IMR-90 (cell line): ENCODE results near the gene SPATA31D4. TPM values are rescaled to one million over a fixed set of nuclear protein-coding genes. Genes with fewer than 3 reads are reported as not detected.

ENCODE experiments used
- ATAC-seq: fragments of 200-7000 bp; cut with Tn5 transposase; 2 replicates; pipeline ENCODE4 v1.9.1; 2020; ENCODE audit warnings: low read depth, mild to moderate bottlenecking, moderate library complexity
- BruUV-seq: library from RNA; stranded (reverse); fragments of 400-500 nt; replicated peaks from 2 replicates; lab custom pipeline; 2021; lab: Mats Ljungman, UMichigan
- CTCF ChIA-PET: fragments of 300-600 bp; formaldehyde crosslinking; extraction: SDS; loops from one replicate; lab custom pipeline; 2021; ENCODE audit warnings: antibody characterized with exemption; lab: Yijun Ruan, JAX
- POLR2A ChIA-PET: fragments of 300-600 bp; sonication (Branson Sonifier 250); formaldehyde crosslinking; loops from one replicate; lab custom pipeline; 2022; ENCODE audit warnings: antibody characterized with exemption; ENCODE audit not compliant: unreplicated experiment; lab: Charles Lee
- DNase-seq: peaks from one replicate; pipeline ENCODE4 v3.0.0; 2013
- H2AFZ ChIP-seq: replicated peaks from 2 replicates; pipeline ENCODE3; 2013; ENCODE audit warnings: low read length, mild to moderate bottlenecking; ENCODE audit not compliant: poor library complexity
- H2AK5ac ChIP-seq: 2 replicates; pipeline ENCODE4 v1.6.1; 2013; ENCODE audit warnings: low read depth, low read length, inconsistent platforms
- H2AK9ac ChIP-seq: replicated peaks from 2 replicates; pipeline ENCODE3; 2013; ENCODE audit warnings: mild to moderate bottlenecking, low read depth, low read length, moderate library complexity; ENCODE audit not compliant: poor library complexity
- H2BK120ac ChIP-seq: 2 replicates; pipeline ENCODE4 v1.6.1; 2013; ENCODE audit warnings: low read depth, low read length, inconsistent platforms
- H2BK15ac ChIP-seq: 3 replicates; pipeline ENCODE4 v1.6.1; 2013; ENCODE audit warnings: low read depth, low read length, inconsistent platforms
- H2BK20ac ChIP-seq: 2 replicates; pipeline ENCODE4 v1.6.1; 2013; ENCODE audit warnings: low read depth, mild to moderate bottlenecking, inconsistent platforms, low read length, moderate library complexity
- H2BK5ac ChIP-seq: 2 replicates; pipeline ENCODE4 v1.6.1; 2013; ENCODE audit warnings: mild to moderate bottlenecking, low read depth, low read length, inconsistent platforms; ENCODE audit not compliant: poor library complexity, severe bottlenecking
- H3K14ac ChIP-seq: replicated peaks from 2 replicates; pipeline ENCODE4 v1.6.1; 2013; ENCODE audit warnings: low read depth, low read length, inconsistent platforms
- H3K18ac ChIP-seq: 2 replicates; pipeline ENCODE4 v1.6.1; 2013; ENCODE audit warnings: low read depth, low read length, control low read depth
- H3K23ac ChIP-seq: 2 replicates; pipeline ENCODE4 v1.6.1; 2013; ENCODE audit warnings: low read depth, low read length, inconsistent platforms
- H3K27ac ChIP-seq: 2 replicates; pipeline ENCODE4 v1.5.1; 2013; ENCODE audit warnings: mild to moderate bottlenecking, control low read depth, low read length; ENCODE audit not compliant: insufficient read depth
- H3K27me3 ChIP-seq: 2 replicates; pipeline ENCODE4 v1.6.1; 2013; ENCODE audit warnings: low read length; ENCODE audit not compliant: control insufficient read depth, insufficient read depth
- H3K36me3 ChIP-seq: 2 replicates; pipeline ENCODE4 v1.6.1; 2013; ENCODE audit warnings: low read length, mixed read lengths; ENCODE audit not compliant: control insufficient read depth, insufficient read depth
- H3K4ac ChIP-seq: 2 replicates; pipeline ENCODE4 v1.6.1; 2013; ENCODE audit warnings: low read depth, low read length, inconsistent platforms
- H3K4me1 ChIP-seq: 2 replicates; pipeline ENCODE4 v1.6.1; 2013; ENCODE audit warnings: low read length, mixed read lengths; ENCODE audit not compliant: control insufficient read depth, insufficient read depth
- H3K4me2 ChIP-seq: 2 replicates; pipeline ENCODE4 v1.6.1; 2013; ENCODE audit warnings: low read depth, mild to moderate bottlenecking, control low read depth, low read length, moderate library complexity
- H3K4me3 ChIP-seq: 2 replicates; pipeline ENCODE4 v1.5.1; 2013; ENCODE audit warnings: low read depth, mild to moderate bottlenecking, control low read depth, low read length, moderate library complexity; ENCODE audit not compliant: insufficient read depth
- H3K56ac ChIP-seq: 2 replicates; pipeline ENCODE4 v1.6.1; 2013; ENCODE audit warnings: low read length, inconsistent platforms; ENCODE audit not compliant: insufficient read depth; ENCODE audit errors: extremely low read depth
- H3K79me1 ChIP-seq, 2 experiments: 2 replicates each; pipeline ENCODE4 v1.6.1; 2013; ENCODE audit warnings: low read length in 2 of 2, inconsistent platforms in 1 of 2, low read depth in 1 of 2
- H3K9ac ChIP-seq: 2 replicates; pipeline ENCODE4 v1.6.1; 2013; ENCODE audit warnings: low read depth, low read length, control low read depth
- H3K9me1 ChIP-seq: 2 replicates; pipeline ENCODE4 v1.6.1; 2013; ENCODE audit warnings: low read length, inconsistent platforms; ENCODE audit not compliant: insufficient read depth
- H3K9me3 ChIP-seq: 2 replicates; pipeline ENCODE4 v1.6.1; 2013; ENCODE audit warnings: low read length; ENCODE audit not compliant: control insufficient read depth, insufficient read depth
- H4K20me1 ChIP-seq: 2 replicates; pipeline ENCODE4 v1.6.1; 2013; ENCODE audit warnings: low read length, inconsistent platforms; ENCODE audit not compliant: insufficient read depth
- H4K5ac ChIP-seq: 2 replicates; pipeline ENCODE4 v1.6.1; 2013; ENCODE audit warnings: mild to moderate bottlenecking, low read depth, low read length, control low read depth
- H4K8ac ChIP-seq, 2 experiments: 2 replicates each; pipeline ENCODE4 v1.6.1; 2013; ENCODE audit warnings: low read depth in 2 of 2, low read length in 2 of 2, control low read depth in 1 of 2, inconsistent platforms in 1 of 2
- H4K91ac ChIP-seq: 2 replicates; pipeline ENCODE4 v1.6.1; 2013; ENCODE audit warnings: low read depth, low read length, inconsistent platforms; ENCODE audit not compliant: insufficient read depth
- BHLHE40 ChIP-seq: fragments of 150-350 bp; IDR thresholded peaks from 2 replicates; pipeline ENCODE4 v1.6.1; 2016; ENCODE audit warnings: mild to moderate bottlenecking, low read depth, low read length
- CEBPB ChIP-seq: IDR thresholded peaks from 2 replicates; pipeline ENCODE4 v1.6.1; 2012; ENCODE audit warnings: low read depth, low read length, improper control_type of control experiment
- CHD1 ChIP-seq: IDR thresholded peaks from 2 replicates; pipeline ENCODE4 v1.6.1; 2012; ENCODE audit warnings: low read depth, low read length, improper control_type of control experiment
- FOS ChIP-seq: fragments of 150-350 bp; IDR thresholded peaks from 2 replicates; pipeline ENCODE4 v1.6.1; 2016; ENCODE audit warnings: low read depth, low read length
- MAZ ChIP-seq: IDR thresholded peaks from 2 replicates; pipeline ENCODE4 v1.6.1; 2012; ENCODE audit warnings: low read depth, mild to moderate bottlenecking, low read length, improper control_type of control experiment, moderate library complexity, borderline replicate concordance
- MXI1 ChIP-seq: IDR thresholded peaks from 2 replicates; pipeline ENCODE4 v1.6.1; 2012; ENCODE audit warnings: low read depth, mild to moderate bottlenecking, low read length, moderate library complexity, borderline replicate concordance
- NFE2L2 ChIP-seq: fragments of 150-350 bp; IDR thresholded peaks from 2 replicates; pipeline ENCODE4 v1.6.1; 2016; ENCODE audit warnings: low read depth, mild to moderate bottlenecking, low read length
- POLR2A ChIP-seq: IDR thresholded peaks from 2 replicates; pipeline ENCODE4 v1.6.1; 2012; ENCODE audit warnings: mild to moderate bottlenecking, low read depth, low read length
- RAD21 ChIP-seq: IDR thresholded peaks from 2 replicates; pipeline ENCODE4 v1.6.1; 2012; ENCODE audit warnings: low read length, improper control_type of control experiment
- RCOR1 ChIP-seq: IDR thresholded peaks from 2 replicates; pipeline ENCODE4 v1.6.1; 2012; ENCODE audit warnings: mild to moderate bottlenecking, low read length, improper control_type of control experiment; ENCODE audit not compliant: insufficient replicate concordance
- RFX5 ChIP-seq: IDR thresholded peaks from 2 replicates; pipeline ENCODE4 v1.8.0; 2012; ENCODE audit warnings: low read depth, mild to moderate bottlenecking, low read length, moderate library complexity
- SMC3 ChIP-seq: fragments of 150-350 bp; IDR thresholded peaks from 2 replicates; pipeline ENCODE4 v1.6.1; 2016; ENCODE audit warnings: low read depth, mild to moderate bottlenecking, antibody characterized with exemption, low read length, moderate library complexity
- WGBS, 2 experiments: methylation state at CpG; one replicate each; pipeline versions ENCODE4 v1.1.5 to v1.1.7; 2013; ENCODE audit warnings: missing lambda C conversion rate in 2 of 2; ENCODE audit not compliant: insufficient read length in 1 of 2; ENCODE audit errors: extremely low coverage in 2 of 2; 5-methylcytosine and 5-hydroxymethylcytosine counted together
- dilution Hi-C: fragments of 300-500 bp; cut with HindIII; formaldehyde crosslinking; loops from one replicate; pipeline ENCODE4 v1.14.3; 2018; ENCODE audit warnings: low sequenced_read_pairs; ENCODE audit not compliant: unreplicated experiment
- in situ Hi-C: fragments of 300-500 bp; cut with MboI; formaldehyde crosslinking; loops from 3 replicates; pipeline ENCODE4 v1.14.3; 2019; ENCODE audit warnings: low sequenced_read_pairs, inconsistent platforms, mixed read lengths
- intact Hi-C: fragments of 100-400 bp; cut with micrococcal nuclease; formaldehyde crosslinking; loops from 2 replicates; pipeline ENCODE4 v1.10.0; 2022
- polyA plus RNA-seq, 3 experiments: library from polyadenylated mRNA; depleted of rRNA; stranded (reverse); fragments of >200 nt; gene quantifications; 2 replicates each; pipeline ENCODE4 v1.2.3, GENCODE V29; 2012; ENCODE audit warnings: low replicate concordance in 1 of 3
- total RNA-seq: library from RNA; depleted of rRNA; stranded (reverse); fragments of >200 nt; gene quantifications from 2 replicates; pipeline ENCODE4 v1.2.3, GENCODE V29; 2012
- TF ChIP-seq, protein P1 (sequence below): fragments of 150-350 bp; IDR thresholded peaks from 2 replicates; pipeline ENCODE4 v1.6.1; 2017; ENCODE audit warnings: mild to moderate bottlenecking, antibody characterized with exemption, low read length, low read depth
- TF ChIP-seq, protein P2 (sequence below): conservative IDR thresholded peaks from 2 replicates; pipeline ENCODE4 v1.5.1; 2012; ENCODE audit warnings: mild to moderate bottlenecking, low read depth, low read length, improper control_type of control experiment
- TF ChIP-seq, protein P3 (sequence below): fragments of 150-350 bp; IDR thresholded peaks from 2 replicates; pipeline ENCODE4 v1.6.1; 2016; ENCODE audit warnings: low read depth, mild to moderate bottlenecking, low read length, moderate library complexity, borderline replicate concordance

The SPATA31D4 gene
- total and polyA plus RNA-seq, 2 of the 4 experiments (the other 2 are of a cell fraction), result not detected

DNA sequence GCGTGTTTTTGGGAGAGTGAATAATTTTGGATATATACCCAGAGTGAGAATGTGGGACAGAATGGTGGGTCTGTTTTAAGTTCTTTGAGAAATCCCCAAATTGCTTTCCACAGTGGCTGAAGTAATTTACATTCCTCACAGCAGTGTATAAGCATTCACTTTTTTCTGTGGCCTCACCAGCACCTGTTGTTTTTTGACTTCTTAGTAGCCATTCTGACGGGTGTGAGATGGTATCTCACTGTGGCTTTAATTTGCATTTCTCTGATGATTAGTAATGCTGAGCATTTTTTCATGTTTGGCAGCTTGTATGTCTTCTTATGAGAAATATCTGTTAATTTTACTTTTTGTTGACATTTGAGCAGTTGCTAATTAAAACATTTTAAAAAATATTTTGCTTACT, 51.0 kb downstream of the SPATA31D4 start:
- no peak overlapping the region for H3K4me3 ChIP-seq
- H3K18ac ChIP-seq, result no peak overlapping the region
- H3K9me3 ChIP-seq, result no peaks in the 10 kb centered on the region
- no peaks in the 10 kb centered on the region; the same call in 1 of the 2 replicates for H3K27me3 ChIP-seq
- H3K9me1 ChIP-seq, result no peaks in the 10 kb centered on the region
- no CpG with 5 or more reads among the region's 2 CpGs for WGBS, 2 experiments
- H3K4me2 ChIP-seq, result no peak overlapping the region
- H2BK120ac ChIP-seq, result no peak overlapping the region
- no TSS peak for BruUV-seq
- H3K9ac ChIP-seq, result no peak overlapping the region
- intact Hi-C loops (no loop called here), dilution Hi-C loops (no loop called here), in situ Hi-C loops (no loop called here)
- H4K8ac ChIP-seq, result no peak overlapping the region
- no peak overlapping the region for H3K56ac ChIP-seq
- H3K36me3 ChIP-seq, result no peaks in the 10 kb centered on the region
- H2AK9ac ChIP-seq, result no peak overlapping the region
- 0 out of 2 replicates have a peak, but pooled peaks cover 1% of the 10 kb centered on the region for H3K4me1 ChIP-seq
- H3K4ac ChIP-seq, result no peak overlapping the region
- ATAC-seq (no peak), DNase-seq (no peak)
- no peak overlapping the region for H2BK5ac ChIP-seq
- no peak overlapping the region for H2AFZ ChIP-seq
- CTCF ChIA-PET, result no interaction called here
- H3K23ac ChIP-seq, result no peak overlapping the region
- no peaks in the 10 kb centered on the region for H3K79me1 ChIP-seq
- H2AK5ac ChIP-seq, result no peak overlapping the region
- no peak overlapping the region for H2BK20ac ChIP-seq
- no peak overlapping the region for H3K14ac ChIP-seq
- H4K91ac ChIP-seq, result no peak overlapping the region
- no peak overlapping the region for H3K27ac ChIP-seq
- no peak overlapping the region for H4K5ac ChIP-seq
- no peak overlapping the region for H2BK15ac ChIP-seq
- no peaks in the 10 kb centered on the region for H4K20me1 ChIP-seq
- POLR2A ChIA-PET, result no interaction called here
- TF ChIP-seq, protein P1, sequence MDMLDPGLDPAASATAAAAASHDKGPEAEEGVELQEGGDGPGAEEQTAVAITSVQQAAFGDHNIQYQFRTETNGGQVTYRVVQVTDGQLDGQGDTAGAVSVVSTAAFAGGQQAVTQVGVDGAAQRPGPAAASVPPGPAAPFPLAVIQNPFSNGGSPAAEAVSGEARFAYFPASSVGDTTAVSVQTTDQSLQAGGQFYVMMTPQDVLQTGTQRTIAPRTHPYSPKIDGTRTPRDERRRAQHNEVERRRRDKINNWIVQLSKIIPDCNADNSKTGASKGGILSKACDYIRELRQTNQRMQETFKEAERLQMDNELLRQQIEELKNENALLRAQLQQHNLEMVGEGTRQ, result no peak
- TF ChIP-seq RCOR1 (no peak), FOS (no peak), BHLHE40 (no peak), RFX5 (no peak), SMC3 (no peak), RAD21 (no peak), NFE2L2 (no peak), CHD1 (no peak), MXI1 (no peak), MAZ (no peak), POLR2A (no peak), CEBPB (no peak)
- TF ChIP-seq, protein P2, sequence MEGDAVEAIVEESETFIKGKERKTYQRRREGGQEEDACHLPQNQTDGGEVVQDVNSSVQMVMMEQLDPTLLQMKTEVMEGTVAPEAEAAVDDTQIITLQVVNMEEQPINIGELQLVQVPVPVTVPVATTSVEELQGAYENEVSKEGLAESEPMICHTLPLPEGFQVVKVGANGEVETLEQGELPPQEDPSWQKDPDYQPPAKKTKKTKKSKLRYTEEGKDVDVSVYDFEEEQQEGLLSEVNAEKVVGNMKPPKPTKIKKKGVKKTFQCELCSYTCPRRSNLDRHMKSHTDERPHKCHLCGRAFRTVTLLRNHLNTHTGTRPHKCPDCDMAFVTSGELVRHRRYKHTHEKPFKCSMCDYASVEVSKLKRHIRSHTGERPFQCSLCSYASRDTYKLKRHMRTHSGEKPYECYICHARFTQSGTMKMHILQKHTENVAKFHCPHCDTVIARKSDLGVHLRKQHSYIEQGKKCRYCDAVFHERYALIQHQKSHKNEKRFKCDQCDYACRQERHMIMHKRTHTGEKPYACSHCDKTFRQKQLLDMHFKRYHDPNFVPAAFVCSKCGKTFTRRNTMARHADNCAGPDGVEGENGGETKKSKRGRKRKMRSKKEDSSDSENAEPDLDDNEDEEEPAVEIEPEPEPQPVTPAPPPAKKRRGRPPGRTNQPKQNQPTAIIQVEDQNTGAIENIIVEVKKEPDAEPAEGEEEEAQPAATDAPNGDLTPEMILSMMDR, result no peak
- TF ChIP-seq, protein P3, sequence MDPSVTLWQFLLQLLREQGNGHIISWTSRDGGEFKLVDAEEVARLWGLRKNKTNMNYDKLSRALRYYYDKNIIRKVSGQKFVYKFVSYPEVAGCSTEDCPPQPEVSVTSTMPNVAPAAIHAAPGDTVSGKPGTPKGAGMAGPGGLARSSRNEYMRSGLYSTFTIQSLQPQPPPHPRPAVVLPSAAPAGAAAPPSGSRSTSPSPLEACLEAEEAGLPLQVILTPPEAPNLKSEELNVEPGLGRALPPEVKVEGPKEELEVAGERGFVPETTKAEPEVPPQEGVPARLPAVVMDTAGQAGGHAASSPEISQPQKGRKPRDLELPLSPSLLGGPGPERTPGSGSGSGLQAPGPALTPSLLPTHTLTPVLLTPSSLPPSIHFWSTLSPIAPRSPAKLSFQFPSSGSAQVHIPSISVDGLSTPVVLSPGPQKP, result no peak
